HG02588 (cell line): ENCODE data around the gene GJA8.
"Not testable (repeated sequence)": the region's sequence is repeated elsewhere in the genome, so short reads cannot be mapped to it uniquely, and the experiment has no call there.

Experiments used
- ATAC-seq: cut with Tn5 transposase; IDR thresholded peaks from one replicate; pipeline ENCODE4 v1.9.1; 2021; ENCODE audit warnings: mild to moderate bottlenecking, moderate library complexity; ENCODE audit not compliant: unreplicated experiment

Gene GJA8

GRCh38 chr1:147927215-147927614 lies 24.6 kb downstream of the GJA8 start:
- not testable (repeated sequence) for ATAC-seq

GRCh38 chr1:147927689-147928088 lies 25.1 kb downstream of the GJA8 start:
- not testable (repeated sequence) for ATAC-seq

DNA sequence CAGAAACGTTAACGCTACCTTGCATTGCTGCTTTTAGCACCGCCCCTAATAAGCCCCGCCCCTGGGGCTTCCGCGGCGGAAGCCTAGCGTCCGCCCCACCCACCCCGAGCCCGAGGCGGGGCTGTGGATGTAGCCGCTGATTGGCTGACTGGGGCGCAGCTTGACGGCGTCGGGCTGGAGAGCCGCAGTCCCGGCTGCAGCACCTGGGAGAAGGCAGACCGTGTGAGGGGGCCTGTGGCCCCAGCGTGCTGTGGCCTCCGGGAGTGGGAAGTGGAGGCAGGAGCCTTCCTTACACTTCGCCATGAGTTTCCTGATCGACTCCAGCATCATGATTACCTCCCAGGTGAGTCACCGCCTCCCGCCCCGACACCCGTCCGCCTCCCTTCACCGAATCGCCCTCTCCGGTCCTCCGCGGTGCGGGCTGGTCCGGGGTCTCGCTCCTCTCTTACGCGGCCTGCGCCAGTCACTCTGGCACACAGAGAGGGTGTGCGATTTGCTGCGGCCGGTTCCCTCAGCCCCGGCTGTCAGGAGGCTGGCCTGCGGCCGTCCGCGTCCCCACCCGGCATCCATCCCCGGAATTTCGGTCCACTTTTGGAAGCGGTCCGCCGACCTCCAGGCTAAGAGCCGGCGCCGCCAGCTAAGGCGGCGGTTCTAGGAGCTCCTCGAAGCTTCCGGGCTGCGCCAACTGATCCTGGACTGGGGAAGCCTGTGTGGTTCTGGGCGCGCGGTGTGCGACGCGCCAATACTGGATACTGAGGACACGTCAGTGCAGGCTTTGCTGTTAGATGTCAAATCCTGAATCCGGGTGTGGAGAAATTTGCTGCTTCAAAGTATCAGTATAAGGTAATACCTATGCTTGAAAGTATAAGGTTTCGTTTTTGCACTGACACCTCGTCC lies 25.9 kb downstream of the GJA8 start, which contains the start of gene GPR89B:
TSS of gene GPR89B (plus strand) at position 185 of the 897 bp plus-strand sequence. CDS start at position 302, 117 bp downstream.
- ATAC-seq = peak; percentile 97

DNA sequence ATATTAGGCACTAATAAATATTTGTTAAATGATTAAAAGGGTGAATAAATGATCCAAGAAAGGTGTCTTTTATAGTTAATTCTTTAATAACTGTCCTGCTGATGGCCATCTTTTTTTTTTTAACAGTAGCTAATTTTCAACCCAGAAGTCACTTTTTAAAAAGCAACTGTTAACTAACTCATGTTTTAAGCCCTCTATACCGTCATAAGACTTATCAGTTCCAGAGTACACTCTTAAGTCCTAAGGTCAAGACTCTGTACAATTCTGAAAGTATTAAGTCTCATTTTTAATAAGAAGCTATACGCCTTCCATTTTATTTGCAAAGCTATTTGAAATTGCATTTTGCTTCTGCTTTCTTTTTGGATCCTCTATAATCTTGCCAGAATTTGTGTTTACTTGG lies 28.5 kb downstream of the GJA8 start:
- ATAC-seq = not testable (repeated sequence)

- ATAC-seq = not testable (repeated sequence)
Observed at GRCh38 chr1:147935296-147935695, 32.7 kb downstream of the GJA8 start.

DNA sequence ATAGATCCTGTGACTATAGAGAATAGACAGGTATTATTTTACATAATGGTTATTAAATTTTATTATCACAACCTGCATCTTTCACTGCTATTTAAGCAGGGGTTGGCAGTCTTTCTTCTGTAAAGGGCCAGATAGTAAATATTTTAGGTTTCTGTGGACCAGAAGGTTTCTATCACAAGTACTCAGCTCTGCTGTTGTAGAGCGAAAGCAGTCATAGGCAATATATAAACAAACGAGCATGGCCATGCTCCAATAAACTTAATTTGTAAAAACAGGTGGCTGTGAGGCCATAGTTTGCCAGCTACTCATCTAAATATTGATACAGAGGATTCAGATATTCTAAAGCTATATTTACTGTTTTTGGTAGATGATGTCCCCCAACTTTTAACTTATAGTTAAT lies 37.9 kb downstream of the GJA8 start:
- not testable (repeated sequence) for ATAC-seq

DNA sequence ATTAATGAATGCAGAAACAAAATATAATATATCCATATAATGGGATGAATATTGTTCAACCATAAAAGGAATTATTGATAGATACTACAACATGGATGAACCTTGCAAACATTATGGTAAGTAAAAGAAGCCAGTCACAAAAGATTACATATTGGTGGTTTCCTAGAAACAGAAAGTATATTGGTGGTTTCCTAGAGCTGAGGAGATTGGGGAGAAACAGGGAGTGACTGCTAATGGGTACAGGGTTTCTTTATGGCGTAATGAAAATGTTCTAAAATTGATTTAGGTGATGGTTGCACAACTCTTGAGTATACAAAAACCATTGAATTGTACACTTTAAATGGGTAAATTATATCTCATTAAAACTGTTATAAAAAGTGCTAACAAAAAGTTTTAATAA lies 40.0 kb downstream of the GJA8 start:
- not testable (repeated sequence) for ATAC-seq

- ATAC-seq = not testable (repeated sequence)
Observed at GRCh38 chr1:147949517-147949916, 46.9 kb downstream of the GJA8 start.
